GM10266 (cell line): Measurements from ENCODE around the gene DYNC1H1.
"Not testable (repeated sequence)": the region's sequence is repeated elsewhere in the genome, so short reads cannot be mapped to it uniquely, and the experiment has no call there.

Experiments used
- DNase-seq: peaks from one replicate; pipeline ENCODE4 v3.0.0; 2012; ENCODE audit errors: extremely low spot score
- CTCF ChIP-seq: IDR thresholded peaks from 2 replicates; pipeline ENCODE4 v1.5.1; 2012; ENCODE audit warnings: mild to moderate bottlenecking, low read depth; ENCODE audit not compliant: control insufficient read depth, insufficient read depth; ENCODE audit errors: missing control alignments

DYNC1H1 gene

GRCh38 chr14:102079700-102079979 lies 115.3 kb downstream of the DYNC1H1 start:
- no peak for TF ChIP-seq CTCF
- DNase-seq, result no peak

- DNase-seq, result no peak
- no peak for TF ChIP-seq CTCF
These were observed 116.1 kb downstream of the DYNC1H1 start for GRCh38 chr14:102080183-102081080.

GRCh38 chr14:102081231-102082080 lies 117.1 kb downstream of the DYNC1H1 start:
- no peak for DNase-seq
- TF ChIP-seq CTCF, result no peak

GRCh38 chr14:102084522-102084921 lies 120.1 kb downstream of the DYNC1H1 start:
- DNase-seq, result not testable (repeated sequence)

GRCh38 chr14:102084931-102085330 lies 120.6 kb downstream of the DYNC1H1 start:
- no peak for TF ChIP-seq CTCF
- DNase-seq, result no peak

- no peak for DNase-seq
- TF ChIP-seq CTCF, result no peak
These were observed 121.1 kb downstream of the DYNC1H1 start for GRCh38 chr14:102085488-102085887.

- no peak for TF ChIP-seq CTCF
- DNase-seq, result peak; percentile 70
These were observed 121.8 kb downstream of the DYNC1H1 start for GRCh38 chr14:102085948-102086708.
